HG03342 (cell line): ENCODE measurements around the gene TK1.

ENCODE experiments used
- ATAC-seq: cut with Tn5 transposase; IDR thresholded peaks from one replicate; pipeline ENCODE4 v1.9.1; 2021; ENCODE audit warnings: mild to moderate bottlenecking, moderate library complexity; ENCODE audit not compliant: unreplicated experiment

The TK1 gene

DNA sequence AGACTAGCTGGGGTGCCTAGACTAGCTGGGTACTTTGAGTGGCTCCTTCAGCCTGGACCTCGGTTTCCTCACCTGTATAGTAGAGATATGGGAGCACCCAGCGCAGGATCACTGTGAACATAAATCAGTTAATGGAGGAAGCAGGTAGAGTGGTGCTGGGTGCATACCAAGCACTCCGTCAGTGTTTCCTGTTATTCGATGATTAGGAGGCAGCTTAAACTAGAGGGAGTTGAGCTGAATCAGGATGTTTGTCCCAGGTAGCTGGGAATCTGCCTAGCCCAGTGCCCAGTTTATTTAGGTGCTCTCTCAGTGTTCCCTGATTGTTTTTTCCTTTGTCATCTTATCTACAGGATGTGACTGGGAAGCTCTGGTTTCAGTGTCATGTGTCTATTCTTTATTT, 36.2 kb upstream of the TK1 start:
- ATAC-seq, result no peak

DNA sequence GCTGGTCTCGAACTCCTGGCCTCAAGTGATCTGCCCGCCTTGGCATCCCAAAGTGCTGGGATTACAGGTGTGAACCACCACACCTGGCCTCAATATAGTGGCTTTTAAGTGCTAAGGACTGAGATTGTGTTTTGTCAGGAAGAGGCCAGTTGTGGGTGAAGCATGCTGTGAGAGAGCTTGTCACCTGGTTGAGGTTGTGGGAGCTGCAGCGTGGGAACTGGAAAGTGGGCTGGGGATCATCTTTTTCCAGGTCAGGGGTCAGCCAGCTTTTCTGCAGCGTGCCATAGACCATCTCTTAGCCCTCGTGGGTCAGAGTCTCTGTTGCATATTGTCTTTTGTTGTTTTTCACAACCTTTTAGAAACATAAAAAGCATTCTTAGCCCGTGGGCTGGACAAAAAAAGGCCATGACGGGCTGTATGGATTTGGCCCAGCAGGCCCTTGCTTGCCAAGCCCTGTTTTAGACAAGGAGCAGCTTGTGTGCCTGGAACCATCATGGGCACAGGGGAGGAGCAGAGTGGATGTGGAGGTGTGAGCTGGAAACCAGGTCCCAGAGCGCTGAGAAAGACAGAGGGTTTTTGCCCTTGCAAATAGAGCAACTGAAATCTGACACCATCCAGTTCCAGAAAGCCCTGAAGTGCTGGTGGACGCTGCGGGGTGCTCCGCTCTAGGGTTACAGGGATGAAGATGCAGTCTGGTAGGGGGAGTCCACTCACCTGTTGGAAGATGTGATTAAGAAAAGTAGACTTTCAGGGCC, 32.7 kb upstream of the TK1 start:
- ATAC-seq, result no peak

DNA sequence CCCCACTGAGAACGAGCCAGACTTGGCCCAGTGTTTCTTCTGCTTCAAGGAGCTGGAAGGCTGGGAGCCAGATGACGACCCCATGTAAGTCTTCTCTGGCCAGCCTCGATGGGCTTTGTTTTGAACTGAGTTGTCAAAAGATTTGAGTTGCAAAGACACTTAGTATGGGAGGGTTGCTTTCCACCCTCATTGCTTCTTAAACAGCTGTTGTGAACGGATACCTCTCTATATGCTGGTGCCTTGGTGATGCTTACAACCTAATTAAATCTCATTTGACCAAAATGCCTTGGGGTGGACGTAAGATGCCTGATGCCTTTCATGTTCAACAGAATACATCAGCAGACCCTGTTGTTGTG, 27.8 kb upstream of the TK1 start:
- no peak for ATAC-seq

DNA sequence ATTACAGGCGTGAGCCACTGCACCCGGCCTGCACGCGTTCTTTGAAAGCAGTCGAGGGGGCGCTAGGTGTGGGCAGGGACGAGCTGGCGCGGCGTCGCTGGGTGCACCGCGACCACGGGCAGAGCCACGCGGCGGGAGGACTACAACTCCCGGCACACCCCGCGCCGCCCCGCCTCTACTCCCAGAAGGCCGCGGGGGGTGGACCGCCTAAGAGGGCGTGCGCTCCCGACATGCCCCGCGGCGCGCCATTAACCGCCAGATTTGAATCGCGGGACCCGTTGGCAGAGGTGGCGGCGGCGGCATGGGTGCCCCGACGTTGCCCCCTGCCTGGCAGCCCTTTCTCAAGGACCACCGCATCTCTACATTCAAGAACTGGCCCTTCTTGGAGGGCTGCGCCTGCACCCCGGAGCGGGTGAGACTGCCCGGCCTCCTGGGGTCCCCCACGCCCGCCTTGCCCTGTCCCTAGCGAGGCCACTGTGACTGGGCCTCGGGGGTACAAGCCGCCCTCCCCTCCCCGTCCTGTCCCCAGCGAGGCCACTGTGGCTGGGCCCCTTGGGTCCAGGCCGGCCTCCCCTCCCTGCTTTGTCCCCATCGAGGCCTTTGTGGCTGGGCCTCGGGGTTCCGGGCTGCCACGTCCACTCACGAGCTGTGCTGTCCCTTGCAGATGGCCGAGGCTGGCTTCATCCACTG, 27.3 kb upstream of the TK1 start, which contains the start of gene BIRC5:
Gene BIRC5, plus strand, starts transcription at position 238 of the 690 bp plus-strand sequence. Its CDS starts 64 bp downstream, at position 302.
- peak; percentile 85 for ATAC-seq

DNA sequence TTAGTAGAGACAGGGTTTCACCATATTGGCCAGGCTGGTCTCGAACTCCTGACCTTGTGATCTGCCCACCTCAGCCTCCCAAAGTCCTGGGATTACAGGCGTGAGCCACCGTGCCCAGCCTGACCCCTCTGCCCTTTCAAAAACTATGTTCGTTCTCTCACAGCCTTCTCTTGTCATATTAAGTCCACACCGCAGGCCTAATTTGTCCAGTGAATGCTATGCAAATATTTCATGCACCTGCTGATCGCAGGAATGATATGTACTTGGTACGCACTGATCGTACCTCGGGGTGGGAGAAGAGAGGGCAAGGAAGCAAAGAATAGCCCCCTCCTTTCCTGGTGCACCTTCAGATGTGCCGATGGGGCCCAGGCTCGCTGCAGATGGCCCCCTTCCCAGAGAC, 24.2 kb upstream of the TK1 start:
- no peak for ATAC-seq

DNA sequence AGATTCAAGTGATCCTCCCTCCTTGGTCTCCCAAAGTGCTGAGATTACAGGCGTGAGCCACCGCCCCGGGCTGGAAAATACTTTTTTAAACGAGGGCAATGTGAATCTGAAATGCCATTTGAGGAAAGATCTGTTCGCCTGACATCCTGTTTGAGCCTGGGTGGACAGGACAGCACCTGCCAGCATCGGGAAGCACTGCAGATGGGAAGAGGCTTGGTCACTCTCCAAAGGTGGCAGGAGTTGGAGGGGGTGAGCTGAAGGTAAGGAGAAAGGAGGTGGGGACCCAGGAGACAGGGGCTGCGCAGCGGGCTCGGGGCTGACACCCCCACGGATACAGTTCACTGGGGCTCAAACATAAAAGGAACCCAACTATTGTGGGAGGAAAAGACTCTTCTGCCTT, 23.3 kb upstream of the TK1 start:
- no peak for ATAC-seq

DNA sequence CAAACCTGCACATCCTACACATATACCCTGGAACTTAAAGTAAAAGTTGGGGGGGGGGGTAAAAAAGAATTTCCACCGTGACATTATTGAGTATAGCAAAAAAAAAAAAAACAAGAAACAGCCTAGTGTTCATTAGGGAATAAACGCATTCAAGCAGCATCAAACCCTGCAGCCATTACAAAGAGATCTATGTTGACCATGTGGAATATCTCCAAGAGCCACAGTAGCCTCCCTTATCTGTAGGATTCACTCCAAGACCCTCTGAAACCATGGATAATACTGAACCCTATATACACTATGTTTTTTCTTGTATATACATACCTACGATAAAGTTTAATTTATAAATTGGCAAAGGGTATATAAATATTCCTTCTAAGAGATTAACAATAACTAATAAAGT, 21.6 kb upstream of the TK1 start:
- no peak for ATAC-seq

DNA sequence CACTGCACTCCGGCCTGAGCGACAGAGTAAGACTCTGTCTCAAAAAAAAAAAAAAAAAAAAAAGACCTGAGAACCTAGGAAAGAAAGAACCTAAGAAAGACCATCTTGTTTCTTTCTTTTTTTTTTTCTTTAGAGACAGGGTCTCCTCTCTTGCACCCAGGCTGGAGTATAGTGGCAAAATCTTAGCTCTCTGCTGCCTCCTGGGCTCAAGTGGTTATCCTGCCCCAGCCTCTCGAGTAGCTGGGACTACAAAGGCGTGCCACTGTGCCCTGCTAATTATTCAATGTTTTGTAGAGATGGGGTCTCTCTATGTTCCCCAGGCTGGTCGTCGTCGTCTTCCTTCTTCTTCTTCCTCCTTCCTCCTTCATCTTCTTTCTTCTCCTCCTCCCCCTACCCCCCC, 19.4 kb upstream of the TK1 start:
- no peak for ATAC-seq

DNA sequence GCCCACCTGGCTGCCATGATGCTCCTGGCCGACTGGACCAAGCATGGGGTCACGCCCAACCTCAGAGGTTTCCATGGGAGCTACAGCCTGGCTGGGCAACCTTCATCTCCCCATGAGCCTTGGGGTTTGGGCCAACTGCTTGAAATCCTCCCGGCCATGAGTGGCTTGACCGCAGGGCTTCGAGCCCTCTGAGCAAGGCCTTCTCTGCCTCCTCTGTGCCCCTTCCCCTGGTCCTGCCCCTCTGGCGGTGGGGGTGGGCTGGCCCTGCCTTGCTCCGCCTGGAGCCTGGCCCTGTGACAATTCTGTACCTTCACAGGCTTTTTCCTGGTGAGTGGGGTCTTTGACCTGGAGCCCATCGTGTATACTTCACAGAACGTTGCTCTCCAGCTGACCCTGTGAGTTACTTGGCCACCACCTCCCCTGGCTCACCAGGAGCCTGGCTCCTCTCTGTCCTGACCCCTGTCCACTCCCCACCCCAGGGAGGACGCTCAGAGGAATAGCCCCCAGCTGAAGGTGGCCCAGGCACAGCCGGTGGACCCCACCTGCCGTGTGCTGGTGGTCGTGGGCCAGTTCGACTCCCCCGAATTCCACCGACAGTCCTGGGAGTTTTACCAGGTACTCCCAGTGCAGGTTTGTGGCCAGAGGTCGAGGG, 18.4 kb upstream of the TK1 start:
- ATAC-seq, result no peak

DNA sequence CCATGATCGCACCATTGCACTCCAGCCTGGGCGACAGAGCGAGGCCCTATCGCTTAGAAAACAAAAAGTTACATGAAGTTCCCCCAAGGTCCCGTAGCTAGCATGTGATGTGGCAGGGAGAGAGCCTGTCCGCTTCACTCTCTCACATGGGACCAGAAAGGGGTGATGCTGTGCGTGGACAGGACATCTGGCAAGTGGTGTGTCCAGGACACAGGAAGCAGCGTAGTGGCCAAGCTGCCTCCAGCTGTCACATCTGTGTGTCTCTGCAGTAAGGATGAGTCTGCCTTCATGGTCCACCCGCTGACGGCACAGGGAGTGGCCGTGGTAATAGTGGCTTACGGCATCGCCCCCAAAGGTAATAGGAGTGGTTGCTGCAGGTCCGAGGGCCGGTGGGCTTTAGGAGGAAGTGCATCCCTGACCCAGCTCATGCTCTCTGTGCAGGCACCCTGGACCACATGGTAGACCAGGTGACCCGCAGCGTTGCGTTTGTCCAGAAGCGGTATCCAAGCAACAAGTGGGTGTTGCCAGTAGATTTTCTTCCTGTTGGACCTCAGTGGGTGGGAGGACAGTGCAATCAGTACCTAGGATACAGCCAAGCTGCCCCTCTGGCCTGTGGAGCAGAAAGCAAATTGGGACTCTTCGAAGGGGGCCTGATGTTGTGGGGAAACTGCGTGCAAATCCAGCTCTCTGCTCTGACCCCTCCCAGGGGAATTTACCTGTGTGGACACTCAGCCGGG, 17.7 kb upstream of the TK1 start:
- ATAC-seq, result no peak

DNA sequence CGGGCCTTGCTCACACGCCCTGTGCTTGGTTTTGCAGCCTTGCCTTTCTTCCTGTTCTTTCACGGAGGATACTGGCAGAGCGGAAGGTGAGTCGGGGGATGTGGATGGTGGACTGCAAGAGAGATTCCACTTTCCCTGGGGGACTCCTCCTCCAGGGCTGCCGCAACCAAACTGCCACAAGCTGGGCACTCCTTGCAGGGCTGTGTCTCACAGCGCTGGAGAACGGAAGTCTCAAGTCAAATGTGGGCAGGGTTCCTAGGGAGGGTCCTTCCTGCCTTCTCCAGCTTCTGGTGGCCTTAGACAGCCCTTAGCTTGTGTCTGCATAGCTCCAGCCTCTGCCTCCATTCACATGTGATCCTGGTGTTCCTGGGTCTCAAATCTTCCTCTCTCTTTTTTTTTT, 15.8 kb upstream of the TK1 start:
- ATAC-seq, result no peak

DNA sequence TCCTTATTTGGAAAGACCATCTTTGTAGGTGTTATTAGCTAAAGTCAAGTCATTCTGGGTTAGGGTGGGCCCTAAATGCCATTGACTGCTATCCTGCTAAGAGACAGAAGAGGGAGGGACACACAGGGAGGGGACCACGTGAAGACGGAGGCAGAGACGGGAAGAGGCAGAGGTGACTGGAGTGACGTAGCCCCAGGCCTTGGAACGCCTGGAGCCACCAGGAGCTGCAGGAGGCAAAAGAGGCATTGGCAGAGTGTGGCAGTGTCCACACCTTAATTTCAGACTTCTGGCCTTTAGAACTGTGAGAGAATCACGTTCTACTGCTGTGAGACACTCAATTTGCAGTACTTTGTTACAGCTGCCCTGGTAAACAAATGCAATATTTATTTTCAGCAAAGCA, 13.6 kb upstream of the TK1 start:
- no peak for ATAC-seq

DNA sequence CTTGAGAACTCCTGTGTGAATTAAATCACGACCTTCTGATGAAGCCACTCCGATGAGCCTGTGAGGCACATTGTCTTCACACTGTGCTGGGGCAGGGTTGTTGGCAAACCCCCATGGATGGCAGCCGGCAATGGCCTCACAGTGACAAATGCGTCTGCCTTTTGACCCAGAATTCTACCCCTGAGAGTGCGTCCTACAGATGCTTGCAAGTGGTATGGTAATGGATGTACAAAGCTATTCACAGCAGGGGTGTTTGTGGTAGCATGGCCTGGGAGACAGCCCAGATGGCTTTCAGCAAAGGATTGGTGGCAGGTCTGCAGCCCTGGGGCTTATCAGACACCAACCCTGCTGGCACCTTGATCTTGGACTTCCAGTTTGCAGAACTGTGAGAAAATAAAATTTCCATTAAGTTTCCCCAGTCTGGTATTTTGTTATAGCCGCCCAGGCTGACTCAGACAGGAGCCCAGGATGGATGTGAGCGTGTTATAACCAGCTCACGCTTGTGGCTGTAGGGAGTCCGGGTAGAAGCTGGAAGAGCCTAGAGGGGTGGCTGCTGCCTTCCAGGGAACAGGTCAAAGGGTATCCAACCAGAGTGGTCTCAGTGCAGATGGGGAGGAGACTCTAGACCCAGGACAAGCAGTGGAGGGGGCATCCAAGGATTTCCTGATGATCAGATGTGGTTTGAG, 10.4 kb upstream of the TK1 start:
- no peak for ATAC-seq

DNA sequence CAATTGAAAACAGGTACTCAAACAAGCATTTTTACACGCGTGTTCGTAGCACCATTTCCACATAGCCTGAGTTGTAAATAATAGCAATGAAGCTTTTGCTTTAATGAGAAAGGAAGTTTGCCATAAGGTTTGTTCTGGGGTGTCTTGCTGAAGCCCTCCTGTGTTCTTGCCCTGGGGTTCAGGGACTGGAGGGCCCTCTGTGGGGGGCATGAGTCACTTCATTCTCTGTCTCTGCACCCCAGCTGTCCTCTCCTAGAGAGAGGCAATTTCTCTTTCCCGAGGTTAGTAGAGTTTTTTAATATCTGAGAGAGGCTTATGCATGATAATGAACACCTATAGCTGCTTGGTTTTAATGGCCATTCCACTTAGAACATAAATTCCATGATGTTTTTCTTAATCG, 9.9 kb upstream of the TK1 start:
- no peak for ATAC-seq

DNA sequence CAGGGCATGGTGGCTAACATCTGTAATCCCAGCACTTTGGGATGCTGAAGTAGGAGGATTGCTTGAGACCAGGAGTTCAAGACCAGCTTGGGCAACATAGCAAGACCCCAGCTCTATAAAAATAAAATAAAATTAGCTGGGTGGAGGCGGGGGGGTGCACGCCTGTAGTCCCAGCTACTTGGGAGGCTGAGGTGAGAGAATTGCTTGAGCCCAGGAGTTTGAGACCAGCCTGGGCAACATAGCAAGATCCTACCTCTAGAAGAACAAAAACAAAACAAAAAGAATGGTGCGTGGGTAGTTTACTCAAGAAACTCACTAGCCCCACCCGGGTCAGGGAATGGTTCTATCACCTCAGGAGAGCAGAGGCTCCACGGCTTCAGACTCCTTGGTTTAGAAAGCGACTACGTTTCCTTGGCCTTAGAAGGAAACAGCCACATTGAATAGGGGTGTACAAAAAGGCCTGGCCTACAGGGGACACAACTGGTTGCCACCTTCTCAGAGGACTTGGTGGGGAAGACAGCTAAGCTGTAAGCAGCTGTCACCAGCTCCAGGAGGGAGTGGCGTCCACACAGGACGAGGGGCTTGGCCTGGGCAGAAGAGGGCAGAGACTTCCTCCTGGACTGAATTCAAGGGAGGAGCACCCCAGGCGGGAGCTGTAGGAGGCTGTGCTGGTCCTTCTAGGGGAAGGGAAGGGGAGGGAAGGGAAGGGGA, 716 bp downstream of the TK1 start:
- no peak for ATAC-seq

DNA sequence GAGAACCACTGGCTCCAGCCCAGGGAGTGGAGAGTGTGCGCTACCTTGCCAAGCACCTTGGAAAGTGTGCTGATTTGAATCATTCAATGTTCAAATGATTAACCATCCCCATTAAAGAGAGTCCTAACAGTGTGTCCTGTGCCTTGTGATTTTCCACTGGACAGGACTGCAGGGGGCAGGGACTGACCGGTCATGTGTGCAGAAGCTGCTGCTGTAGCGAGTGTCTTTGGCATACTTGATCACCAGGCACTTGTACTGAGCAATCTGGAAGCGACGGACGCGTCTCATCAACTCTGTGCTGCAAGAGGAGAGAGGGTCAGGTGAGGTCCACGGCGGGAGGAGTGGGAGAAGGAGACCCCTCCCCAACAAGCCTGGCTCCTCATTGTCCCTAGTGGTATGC, 2.0 kb downstream of the TK1 start:
- ATAC-seq, result no peak

DNA sequence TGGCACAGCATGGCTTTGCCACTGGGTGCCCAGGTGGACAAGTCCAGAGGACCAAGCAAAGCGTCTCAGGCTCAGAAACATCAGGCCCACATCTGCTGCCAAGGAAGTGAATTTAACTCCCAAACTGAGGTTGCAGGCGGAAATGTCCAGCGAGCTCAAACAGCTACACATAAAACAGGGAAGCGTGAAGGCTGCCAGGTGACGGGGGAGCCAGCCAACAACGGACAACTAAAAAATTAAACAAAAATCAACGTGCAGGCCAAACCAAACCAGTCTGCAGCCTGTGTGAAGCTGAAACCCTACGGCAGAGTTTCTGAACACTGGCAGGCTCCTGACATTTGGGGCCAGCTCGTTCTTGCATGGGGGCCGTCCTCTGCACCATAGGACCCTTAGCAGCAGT, 2.5 kb downstream of the TK1 start:
- ATAC-seq, result no peak

DNA sequence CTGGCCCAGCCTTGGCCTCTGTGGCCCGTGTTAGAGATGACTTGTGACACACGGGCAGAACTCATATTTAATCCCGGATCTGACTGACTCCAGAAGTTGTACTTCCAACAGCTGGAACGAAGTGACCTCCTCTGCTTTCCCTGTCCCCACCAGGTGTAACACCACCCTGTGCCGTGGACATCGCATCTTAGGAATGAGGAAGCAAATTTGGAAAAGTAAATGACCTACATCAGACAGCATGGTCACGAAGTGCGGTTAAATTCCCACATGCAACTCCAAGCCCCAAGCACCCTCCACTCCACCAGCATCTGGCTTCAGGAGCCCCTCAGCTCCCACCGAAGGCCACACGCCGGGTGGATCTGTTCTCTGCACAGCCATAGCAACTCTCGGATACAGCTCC, 2.9 kb downstream of the TK1 start:
- ATAC-seq, result no peak

DNA sequence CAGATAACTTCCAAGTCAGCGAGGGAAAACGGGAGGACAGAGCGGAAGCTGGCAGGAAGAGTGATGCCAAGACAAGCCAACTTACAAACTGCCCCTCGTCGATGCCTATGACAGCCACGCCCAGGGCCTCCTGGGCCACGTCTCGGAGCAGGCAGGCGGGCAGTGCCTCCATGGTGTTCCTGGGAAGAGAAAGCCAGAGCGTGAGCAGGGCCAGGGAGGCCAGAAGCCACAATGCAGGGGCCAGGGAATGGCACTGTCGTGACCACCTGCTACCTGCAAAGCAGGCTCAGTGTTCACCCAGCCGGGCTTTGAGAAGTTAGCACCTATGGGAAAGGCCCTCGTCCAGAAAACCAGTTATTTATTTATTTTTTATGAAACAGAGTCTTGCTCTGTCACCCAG, 4.3 kb downstream of the TK1 start:
- no peak for ATAC-seq

DNA sequence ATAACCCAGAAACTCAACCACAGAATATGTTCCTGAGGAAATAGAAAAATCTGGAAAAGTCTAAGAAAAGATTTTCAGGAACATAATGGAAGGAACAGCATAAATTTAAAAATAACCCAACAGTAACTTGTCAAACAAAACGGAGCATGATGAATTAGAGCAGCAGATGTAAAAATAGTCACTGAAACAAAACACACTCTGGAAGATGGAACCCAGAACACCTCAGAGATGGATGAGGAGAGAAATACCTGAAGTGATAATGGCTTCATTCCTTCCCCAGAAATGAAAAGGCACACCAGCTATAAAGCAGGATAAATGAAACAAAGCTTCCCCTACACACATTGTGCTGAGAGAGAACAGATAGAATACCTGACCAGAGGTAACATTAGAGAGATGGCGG, 6.3 kb downstream of the TK1 start:
- no peak for ATAC-seq
